ENCODE data around the gene POLG.

POLG gene

DNA sequence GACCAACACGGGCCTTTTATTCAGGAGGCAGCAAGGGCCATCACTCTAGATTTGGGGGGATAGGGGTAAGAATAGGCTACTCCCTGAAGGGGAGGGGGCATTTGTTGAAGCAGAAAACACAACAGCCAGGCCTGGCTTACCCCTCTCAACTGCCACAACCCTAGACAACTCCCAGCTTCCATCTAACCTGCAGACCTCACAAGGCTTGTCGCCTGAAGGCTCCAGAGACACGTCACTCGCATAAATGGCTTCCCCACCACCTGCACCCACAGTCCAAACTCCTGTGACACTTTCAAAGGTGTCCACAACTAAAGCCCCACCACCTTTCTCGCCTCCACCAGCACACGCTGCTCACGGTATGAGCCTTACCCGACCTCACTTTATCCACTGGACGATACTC is 14.9 kb downstream of the POLG start:
- Histone ChIP-seq H3K36me3 (peaks cover 99% of the 10 kb centered on the region), H3K27me3 (no peaks in the 10 kb centered on the region), H3K4me3 (ENCODE audit: low read depth, low read length) (no peak overlapping the region), H3K9me3 (no peaks in the 10 kb centered on the region), H3K4me1 (no peaks in the 10 kb centered on the region)
- TF ChIP-seq, protein P1, sequence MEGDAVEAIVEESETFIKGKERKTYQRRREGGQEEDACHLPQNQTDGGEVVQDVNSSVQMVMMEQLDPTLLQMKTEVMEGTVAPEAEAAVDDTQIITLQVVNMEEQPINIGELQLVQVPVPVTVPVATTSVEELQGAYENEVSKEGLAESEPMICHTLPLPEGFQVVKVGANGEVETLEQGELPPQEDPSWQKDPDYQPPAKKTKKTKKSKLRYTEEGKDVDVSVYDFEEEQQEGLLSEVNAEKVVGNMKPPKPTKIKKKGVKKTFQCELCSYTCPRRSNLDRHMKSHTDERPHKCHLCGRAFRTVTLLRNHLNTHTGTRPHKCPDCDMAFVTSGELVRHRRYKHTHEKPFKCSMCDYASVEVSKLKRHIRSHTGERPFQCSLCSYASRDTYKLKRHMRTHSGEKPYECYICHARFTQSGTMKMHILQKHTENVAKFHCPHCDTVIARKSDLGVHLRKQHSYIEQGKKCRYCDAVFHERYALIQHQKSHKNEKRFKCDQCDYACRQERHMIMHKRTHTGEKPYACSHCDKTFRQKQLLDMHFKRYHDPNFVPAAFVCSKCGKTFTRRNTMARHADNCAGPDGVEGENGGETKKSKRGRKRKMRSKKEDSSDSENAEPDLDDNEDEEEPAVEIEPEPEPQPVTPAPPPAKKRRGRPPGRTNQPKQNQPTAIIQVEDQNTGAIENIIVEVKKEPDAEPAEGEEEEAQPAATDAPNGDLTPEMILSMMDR (IDR thresholded peaks at IDR 0.05; ENCODE audit: low read depth, low read length), result no peak
- DNase-seq, result no peak

DNA sequence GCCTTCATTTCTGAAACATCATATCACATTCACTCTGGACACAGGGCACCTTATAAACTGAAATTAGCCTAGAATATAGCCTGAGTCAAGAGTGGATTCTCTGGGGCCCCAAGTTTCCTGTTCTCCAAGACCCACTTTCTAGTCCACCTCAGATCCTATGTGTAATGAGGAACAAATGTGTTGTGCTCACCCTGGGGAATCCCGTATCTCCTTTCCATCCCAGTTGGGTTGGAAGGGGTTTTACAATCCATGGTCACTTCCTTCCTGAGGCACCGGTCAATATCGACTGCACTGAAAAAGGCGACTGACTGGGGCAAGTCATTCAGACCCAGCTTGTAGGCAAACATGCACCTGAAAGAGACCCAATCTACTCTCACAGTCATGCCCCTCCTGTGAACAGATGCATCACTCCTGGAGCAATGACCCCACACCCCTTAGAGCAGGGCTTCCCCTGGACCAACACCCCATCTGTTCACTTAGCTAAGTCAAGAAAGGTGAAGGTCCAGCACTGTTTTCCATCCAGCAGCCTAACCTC is 17.4 kb downstream of the POLG start:
- H3K4me1 ChIP-seq, result no peaks in the 10 kb centered on the region
- H3K4me3 ChIP-seq (ENCODE audit: low read depth, low read length), result no peak overlapping the region
- no peaks in the 10 kb centered on the region for H3K9me3 ChIP-seq
- TF ChIP-seq, protein P1 (IDR thresholded peaks at IDR 0.05; ENCODE audit: low read depth, low read length), result no peak
- DNase-seq, result no peak
- no peaks in the 10 kb centered on the region for H3K27me3 ChIP-seq
- H3K36me3 ChIP-seq, result peaks cover 92% of the 10 kb centered on the region

DNA sequence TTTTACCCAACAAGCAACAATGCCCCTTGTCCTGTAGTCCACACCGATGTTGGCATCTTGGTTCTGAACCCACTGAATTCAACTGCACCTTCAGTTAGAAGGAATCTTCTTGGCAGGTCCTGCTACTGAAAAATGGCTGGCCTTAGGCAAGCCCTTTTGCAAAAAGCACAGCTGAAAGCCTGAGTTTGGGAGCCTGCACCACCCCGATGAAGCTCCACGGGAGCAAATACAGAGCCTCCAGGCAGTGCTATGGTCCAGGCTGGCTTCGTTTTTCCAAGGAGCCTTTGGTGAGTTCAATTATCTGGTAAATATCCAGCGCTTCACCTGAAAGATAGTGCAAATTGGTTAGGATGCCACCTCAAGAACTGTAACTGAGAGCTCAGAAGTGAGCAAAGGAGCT is 18.1 kb downstream of the POLG start:
- TF ChIP-seq, protein P1 (IDR thresholded peaks at IDR 0.05; ENCODE audit: low read depth, low read length), result no peak

DNA sequence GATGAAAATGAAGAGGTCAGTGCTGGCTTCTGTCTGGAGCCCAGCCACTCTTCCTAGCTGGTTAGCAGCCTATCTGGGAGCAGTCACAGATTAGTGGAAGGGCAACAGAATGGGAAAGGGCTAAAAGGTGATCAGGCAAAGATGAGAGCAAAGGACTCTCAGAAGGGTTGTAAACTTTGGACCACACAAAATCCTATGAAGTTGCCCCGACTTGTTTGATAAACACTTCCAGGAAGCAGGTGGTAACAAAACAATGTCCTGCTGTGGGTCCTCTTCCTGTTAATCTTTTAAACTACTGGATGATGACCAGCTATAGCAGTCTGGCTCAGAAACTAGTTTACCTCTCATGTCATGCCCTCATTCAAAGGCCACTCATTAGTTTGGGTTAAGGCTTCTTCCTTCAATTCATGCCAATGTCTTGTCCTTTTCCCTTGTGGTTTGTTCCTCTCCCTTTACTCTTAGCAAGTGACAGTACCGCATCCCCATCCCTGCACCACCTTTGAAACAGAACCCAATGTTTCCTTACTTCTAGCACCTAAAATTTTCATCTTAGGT is 19.2 kb downstream of the POLG start:
- no peak overlapping the region for H3K4me3 ChIP-seq (ENCODE audit: low read depth, low read length)
- H3K9me3 ChIP-seq, result no peaks in the 10 kb centered on the region
- no peaks in the 10 kb centered on the region for H3K27me3 ChIP-seq
- no peak for DNase-seq
- H3K36me3 ChIP-seq, result peaks cover 84% of the 10 kb centered on the region
- TF ChIP-seq, protein P1 (IDR thresholded peaks at IDR 0.05; ENCODE audit: low read depth, low read length), result no peak
- H3K4me1 ChIP-seq, result no peaks in the 10 kb centered on the region

More for the DNA sequence above, 18.1 kb downstream of the POLG start:
- no peaks in the 10 kb centered on the region for H3K9me3 ChIP-seq
- H3K4me1 ChIP-seq, result no peaks in the 10 kb centered on the region
- no peak overlapping the region for H3K4me3 ChIP-seq (ENCODE audit: low read depth, low read length)
- H3K36me3 ChIP-seq, result peaks cover 89% of the 10 kb centered on the region
- no peaks in the 10 kb centered on the region for H3K27me3 ChIP-seq
- no peak for DNase-seq

DNA sequence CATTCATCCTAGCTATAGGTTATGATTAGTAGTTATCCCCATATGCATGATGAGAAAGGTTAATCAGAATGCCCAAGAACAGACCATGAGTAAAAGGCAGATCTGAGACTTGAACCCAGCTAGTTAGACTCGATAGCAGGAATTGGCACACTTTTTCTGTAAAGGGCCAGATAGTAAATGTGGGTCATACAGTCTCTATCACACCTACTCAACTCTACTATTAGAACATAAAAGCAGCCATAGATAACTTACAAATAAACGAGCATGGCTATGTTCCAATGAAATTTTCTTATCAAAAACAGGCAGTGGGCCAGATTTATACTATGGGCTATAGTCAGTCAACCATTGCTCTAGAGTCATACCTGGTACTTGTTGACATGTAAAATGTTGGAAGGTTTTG is 24.6 kb downstream of the POLG start:
- TF ChIP-seq, protein P1 (IDR thresholded peaks at IDR 0.05; ENCODE audit: low read depth, low read length), result no peak
- Histone ChIP-seq H3K27me3 (no peaks in the 10 kb centered on the region), H3K4me3 (ENCODE audit: low read depth, low read length) (no peak overlapping the region), H3K36me3 (peaks cover 79% of the 10 kb centered on the region), H3K9me3 (no peaks in the 10 kb centered on the region), H3K4me1 (no peaks in the 10 kb centered on the region)
- DNase-seq, result no peak

DNA sequence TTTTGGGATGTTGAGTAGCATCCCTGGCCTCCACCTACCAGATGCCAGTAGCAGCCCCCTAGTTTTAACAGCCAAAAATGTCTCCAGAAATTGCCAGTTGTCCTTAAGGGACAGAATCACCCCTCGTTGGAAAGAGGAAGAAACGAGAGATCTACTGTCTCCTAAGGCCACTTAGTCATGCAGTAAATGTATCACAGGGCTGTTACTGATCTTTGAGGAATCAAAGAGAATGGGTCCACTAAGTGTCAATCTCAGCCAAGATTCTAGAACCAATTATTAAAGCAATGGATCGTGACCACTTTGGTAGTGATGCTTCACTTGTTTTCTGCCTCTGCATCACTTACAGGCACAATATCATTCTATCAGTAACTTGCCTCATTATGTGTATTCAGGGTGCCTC is 26.4 kb downstream of the POLG start:
- TF ChIP-seq, protein P1 (IDR thresholded peaks at IDR 0.05; ENCODE audit: low read depth, low read length), result no peak
- no peak for DNase-seq
- Histone ChIP-seq H3K36me3 (peaks cover 82% of the 10 kb centered on the region), H3K4me3 (ENCODE audit: low read depth, low read length) (no peak overlapping the region), H3K4me1 (no peaks in the 10 kb centered on the region), H3K27me3 (no peaks in the 10 kb centered on the region), H3K9me3 (no peaks in the 10 kb centered on the region)

All from BE2C (cell line).